ENCODE data around the gene BCL2L1.

BCL2L1 gene

GRCh38 chr20:31731321-31731717 is 8.7 kb upstream of the BCL2L1 start:
- in situ Hi-C loops (cut with HindIII; ENCODE audit: low sequenced_read_pairs) = no loop called here

DNA sequence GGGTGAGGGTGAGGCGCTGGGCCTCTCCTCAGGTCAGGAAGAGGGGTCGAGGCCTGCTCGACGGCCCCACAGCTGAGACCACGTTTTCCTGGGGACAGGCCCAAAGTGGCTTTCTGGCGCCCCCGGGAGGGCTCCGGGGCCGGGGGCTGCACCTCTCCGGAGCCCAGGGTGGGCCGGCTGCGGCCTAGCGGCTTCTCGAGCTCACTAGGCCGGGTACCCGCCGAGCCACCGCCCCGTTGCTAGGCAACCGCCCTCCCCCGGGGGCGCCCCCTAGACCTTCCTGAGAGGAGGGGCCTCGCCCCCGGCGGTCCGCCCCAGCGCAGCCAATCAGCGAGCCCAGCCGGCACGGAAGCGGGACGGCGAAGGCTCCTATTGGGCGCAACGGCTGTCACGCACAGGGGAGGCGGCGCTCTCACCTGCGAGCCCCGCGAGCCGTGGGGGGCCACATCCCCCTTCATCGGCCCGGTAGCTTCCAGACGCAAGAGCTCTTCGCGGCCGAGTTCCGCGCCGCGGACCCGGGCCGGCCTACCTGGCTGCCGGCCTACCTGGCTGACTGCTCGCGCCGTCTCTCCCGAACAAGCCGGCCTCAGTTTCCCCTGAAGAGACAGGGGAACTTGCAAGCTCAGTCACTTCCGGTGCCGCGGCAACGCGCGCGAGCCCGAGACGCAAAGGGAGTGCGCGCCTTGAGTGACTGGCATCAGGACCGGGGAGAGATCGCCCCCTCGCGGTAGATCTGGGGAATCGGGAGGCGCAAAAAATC is 831 bp upstream of the BCL2L1 start:
- in situ Hi-C loops (cut with HindIII; ENCODE audit: low sequenced_read_pairs) = loop anchor here (5.0 kb wide), 1 partner anchor 76 kb away; no protein-coding TSS in a partner anchor

GRCh38 chr20:31723069-31723318 is 326 bp upstream of the BCL2L1 start:
- in situ Hi-C loops (cut with HindIII; ENCODE audit: low sequenced_read_pairs) = loop anchor here (5.0 kb wide), 1 partner anchor 76 kb away; no protein-coding TSS in a partner anchor

DNA sequence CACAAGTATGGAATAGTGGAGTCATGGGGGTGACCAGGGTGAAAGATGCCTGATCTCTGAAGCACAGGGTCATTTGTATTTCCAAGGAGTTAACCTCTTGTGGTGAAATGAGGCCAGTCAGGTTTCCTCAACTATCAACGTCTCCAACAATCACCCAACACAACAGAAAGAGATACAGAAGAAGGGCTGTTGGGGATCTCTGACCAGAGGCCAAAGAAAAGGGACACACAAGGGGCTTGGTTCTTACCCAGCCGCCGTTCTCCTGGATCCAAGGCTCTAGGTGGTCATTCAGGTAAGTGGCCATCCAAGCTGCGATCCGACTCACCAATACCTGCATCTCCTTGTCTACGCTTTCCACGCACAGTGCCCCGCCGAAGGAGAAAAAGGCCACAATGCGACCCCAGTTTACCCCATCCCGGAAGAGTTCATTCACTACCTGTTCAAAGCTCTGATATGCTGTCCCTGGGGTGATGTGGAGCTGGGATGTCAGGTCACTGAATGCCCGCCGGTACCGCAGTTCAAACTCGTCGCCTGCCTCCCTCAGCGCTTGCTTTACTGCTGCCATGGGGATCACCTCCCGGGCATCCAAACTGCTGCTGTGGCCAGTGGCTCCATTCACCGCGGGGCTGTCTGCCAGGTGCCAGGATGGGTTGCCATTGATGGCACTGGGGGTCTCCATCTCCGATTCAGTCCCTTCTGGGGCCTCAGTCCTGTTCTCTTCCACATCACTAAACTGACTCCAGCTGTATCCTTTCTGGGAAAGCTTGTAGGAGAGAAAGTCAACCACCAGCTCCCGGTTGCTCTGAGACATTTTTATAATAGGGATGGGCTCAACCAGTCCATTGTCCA is 1.0 kb downstream of the BCL2L1 start:
- in situ Hi-C loops (cut with HindIII; ENCODE audit: low sequenced_read_pairs) = loop anchor here (5.0 kb wide), 1 partner anchor 74 kb away; no protein-coding TSS in a partner anchor

DNA sequence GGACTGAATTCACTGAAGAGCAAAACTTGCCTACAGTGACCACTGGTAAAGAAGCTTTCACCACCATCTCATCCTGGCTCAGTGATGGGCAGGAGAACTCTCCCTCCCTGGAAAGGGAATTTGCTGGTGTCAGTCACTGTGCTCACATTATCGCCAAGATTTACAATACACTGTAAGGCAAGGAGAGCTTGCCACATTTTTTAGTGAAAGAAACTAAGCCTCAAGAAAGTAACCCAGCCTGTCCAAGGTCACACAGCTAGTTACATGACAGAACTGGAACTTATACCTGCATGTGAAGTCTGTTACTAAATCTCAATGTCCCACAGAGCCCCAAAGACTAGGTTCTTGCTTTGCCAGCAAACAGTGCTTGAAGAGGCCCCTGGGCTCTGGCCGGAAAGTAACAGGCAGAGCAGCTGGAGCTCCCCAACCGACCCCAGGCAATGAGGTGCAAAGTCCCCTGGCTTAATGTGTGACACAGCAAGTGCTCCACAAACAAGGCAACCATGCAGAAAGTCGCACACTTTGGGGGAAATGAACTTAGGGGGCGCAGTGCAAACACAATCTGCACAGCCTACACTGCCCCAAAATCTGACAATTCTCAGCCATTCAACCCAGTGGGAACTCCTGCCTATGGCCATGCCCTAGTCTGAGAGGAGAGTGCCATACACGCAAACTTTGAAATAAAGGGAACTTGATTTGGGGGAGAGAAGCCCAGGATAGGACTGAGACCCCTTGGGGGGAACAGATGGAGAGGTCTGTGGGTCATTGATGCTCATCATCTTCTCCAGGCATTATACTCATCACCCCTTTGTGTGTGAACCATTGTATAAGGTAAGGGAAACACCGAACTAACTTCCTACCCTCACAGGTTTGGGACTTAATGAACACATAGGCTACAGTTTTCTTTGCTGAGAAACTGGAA is 1.9 kb downstream of the BCL2L1 start:
- in situ Hi-C loops (cut with HindIII; ENCODE audit: low sequenced_read_pairs) = loop anchor here (5.0 kb wide), 1 partner anchor 73 kb away; no protein-coding TSS in a partner anchor

- in situ Hi-C loops (cut with HindIII; ENCODE audit: low sequenced_read_pairs) = loop anchor here (5.0 to 10.0 kb wide), 2 partner anchors 73 to 155 kb away; no protein-coding TSS in a partner anchor
Measured at GRCh38 chr20:31719644-31720485, 2.8 kb downstream of the BCL2L1 start.

DNA sequence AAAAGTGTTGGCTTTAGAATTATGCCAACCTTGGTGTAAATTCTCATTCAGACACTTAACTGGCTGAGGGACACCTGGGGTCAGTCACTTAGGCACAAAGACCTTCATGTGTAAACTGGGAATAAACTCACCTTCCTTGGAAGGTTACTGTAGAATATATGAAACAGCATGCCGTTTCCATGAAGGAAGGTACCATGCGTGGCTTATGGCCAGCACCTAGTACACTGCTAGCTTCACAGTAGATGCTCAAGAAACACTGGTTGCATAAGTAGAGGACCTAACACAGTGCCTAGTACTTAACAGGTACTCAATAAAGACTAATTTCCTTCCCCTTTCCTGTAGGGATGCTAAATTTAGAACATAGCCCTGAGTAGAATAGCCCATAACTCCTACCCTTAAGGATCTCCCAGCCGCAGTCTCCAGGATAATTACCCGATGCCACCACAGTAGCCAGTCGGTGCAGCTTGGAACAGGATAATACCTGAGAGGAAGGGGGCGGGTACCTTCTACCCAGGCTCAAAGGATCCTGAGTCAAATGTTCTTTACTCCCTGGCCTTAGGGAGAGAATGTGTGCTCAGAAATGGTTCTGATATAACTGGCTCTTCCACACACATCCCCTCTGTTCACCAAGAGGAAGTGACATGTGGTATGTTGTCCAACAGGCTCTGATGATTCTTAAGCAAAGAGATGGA is 3.6 kb downstream of the BCL2L1 start:
- in situ Hi-C loops (cut with HindIII; ENCODE audit: low sequenced_read_pairs) = loop anchor here (10.0 kb wide), 1 partner anchor 154 kb away; no protein-coding TSS in a partner anchor

DNA sequence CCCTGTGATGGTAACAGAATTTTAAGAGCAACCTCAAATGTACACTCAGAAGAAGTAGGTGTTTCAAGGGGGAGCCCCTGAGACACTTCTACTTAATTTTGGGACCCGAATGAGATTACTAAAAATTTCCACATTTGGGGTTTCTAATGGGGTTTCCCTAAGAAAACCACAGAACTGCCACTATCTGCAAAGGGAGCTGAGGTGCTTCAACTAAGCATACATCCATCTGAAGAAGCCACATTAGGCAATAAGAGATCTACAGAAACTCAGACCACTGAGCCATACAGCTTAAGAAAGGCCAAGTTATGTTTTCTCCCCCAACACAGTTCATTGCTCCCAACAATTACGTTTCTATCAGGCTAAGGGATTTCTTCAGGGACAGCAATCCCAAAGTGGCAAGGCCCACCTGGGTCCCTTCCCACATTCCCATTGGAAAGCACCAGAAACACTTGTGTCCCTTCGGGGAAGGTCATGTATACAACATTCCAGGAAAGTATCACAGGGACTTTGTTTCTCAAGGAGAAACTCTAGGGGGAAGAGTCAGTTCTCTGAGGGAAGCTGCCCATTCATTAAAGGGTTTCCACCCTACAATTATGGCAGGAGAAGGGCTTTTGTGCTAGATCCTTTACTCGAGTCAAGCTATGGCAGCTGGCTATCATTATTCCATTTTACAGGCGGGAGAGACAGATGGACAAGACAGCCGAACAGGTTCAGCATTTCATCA is 5.0 kb downstream of the BCL2L1 start:
- in situ Hi-C loops (cut with HindIII; ENCODE audit: low sequenced_read_pairs) = loop anchor here (10.0 kb wide), 1 partner anchor 153 kb away; no protein-coding TSS in a partner anchor

DNA sequence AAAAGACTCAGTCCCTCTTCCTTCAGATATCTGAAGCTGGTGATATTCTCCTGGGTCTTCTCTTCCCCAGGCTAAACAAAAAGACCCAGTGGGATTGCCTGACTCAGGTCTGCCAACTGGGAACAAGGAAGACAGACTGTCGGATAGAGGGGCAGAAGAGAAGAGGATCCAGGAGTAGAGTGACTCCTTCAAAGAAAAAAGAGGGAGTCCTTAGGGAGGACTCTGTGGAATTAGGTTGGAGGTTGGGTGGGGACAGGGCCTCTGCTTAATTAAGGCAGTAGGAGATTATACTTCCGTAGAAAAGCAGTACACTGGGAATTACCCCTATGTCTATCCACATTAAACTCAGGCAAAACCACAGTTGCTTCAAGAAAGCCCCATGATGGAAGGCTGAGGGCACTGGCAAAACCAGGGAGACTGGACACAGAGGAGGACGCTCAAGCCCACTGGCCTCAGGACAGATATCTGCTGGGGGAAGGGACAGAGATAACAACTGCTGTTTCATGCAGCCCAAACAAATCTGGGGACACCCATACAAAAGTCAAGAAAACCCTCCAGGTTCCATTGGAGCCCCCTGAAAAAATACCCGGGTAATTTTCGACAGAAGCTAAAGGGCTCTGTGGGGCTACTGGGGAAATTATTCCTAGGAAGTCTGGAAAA is 5.7 kb downstream of the BCL2L1 start:
- in situ Hi-C loops (cut with HindIII; ENCODE audit: low sequenced_read_pairs) = loop anchor here (10.0 kb wide), 1 partner anchor 152 kb away; no protein-coding TSS in a partner anchor

- in situ Hi-C loops (cut with HindIII; ENCODE audit: low sequenced_read_pairs) = loop anchor here (10.0 kb wide), 1 partner anchor 152 kb away; no protein-coding TSS in a partner anchor
Measured at GRCh38 chr20:31716351-31716750, 6.3 kb downstream of the BCL2L1 start.

- in situ Hi-C loops (cut with HindIII; ENCODE audit: low sequenced_read_pairs) = loop anchor here (10.0 kb wide), 1 partner anchor 151 kb away; no protein-coding TSS in a partner anchor
Measured at GRCh38 chr20:31715766-31716165, 6.9 kb downstream of the BCL2L1 start.

DNA sequence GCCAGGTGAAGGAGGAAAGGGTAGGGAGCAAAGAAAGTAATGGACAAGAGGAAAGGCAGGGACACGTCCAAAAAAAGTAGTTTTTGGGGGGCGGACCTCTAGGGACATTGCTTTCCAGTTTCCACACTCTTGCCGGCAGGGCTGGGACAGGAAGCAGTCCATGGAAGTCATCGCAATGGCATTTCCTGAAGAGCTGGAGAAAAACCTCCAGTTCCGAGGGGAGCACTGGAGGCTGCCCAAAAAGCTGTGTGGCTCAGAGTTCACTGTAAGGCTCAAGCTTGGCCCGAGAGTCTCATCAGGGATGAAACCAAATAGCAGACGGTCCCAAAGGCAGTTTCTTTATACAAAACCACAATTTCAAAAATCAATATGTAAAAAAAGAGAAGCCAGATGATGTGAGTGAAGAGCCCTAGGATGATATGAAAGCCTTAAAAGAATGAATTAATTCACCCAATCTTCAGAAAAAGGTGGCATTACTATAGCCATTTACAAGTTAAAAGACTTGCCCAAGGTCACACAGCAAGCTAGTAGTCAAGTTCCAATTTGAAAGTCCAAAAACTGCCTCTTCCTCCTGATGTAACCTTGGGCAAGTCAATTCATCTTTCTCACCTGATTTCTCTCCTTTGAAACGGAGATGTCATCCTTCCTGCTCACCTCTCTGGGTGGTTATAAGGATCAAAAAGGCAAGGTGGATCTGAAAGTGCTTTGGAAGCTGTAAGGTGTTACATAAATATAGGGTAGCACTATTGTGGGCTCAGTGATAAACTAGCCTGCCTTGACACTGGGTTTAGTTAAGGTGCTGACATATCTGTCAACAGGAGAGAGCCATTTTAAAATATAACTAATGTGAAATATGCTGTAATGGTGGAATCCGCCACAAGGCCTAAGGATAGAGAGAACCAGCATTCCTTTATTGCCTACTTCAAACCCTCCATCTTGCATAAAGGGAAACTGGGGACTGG is 9.1 kb downstream of the BCL2L1 start:
- in situ Hi-C loops (cut with HindIII; ENCODE audit: low sequenced_read_pairs) = loop anchor here (10.0 kb wide), 1 partner anchor 149 kb away; no protein-coding TSS in a partner anchor

DNA sequence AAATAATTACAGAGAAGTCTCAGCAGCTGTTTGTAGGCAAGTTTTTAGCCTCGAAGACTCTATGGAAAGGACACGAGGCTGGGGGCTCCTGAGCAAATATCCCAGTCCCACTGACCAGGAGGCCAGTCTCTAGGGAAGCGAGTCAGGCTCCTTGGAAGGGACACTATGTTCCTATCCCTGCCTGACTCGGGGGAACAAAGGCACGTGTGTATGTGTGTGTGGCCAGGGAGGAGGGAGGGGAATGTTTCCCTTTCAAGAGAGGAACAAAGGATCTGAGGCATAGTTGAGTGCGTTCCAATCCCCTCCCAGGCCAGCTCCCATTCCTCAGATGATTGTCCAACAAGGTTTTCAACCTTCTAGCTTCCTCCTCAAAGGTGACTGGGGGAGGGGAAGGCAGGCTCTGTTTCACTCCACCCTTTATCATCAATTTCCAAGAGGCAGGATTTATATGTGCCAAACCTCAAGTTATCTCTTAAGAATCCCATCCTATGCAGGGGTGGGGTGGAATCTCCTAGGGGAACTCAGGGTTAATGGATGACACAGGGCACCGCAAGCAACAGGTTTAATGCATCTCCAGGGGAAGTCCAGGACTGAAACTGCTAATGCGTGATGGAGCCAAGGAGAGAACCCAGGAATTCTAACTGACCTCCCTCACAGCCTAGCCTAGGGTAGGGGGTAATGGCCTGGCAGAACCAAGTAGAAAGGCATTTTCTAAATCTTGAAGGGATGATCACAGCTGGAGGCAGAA is 9.9 kb downstream of the BCL2L1 start:
- in situ Hi-C loops (cut with HindIII; ENCODE audit: low sequenced_read_pairs) = loop anchor here (10.0 kb wide), 1 partner anchor 148 kb away; no protein-coding TSS in a partner anchor

DNA sequence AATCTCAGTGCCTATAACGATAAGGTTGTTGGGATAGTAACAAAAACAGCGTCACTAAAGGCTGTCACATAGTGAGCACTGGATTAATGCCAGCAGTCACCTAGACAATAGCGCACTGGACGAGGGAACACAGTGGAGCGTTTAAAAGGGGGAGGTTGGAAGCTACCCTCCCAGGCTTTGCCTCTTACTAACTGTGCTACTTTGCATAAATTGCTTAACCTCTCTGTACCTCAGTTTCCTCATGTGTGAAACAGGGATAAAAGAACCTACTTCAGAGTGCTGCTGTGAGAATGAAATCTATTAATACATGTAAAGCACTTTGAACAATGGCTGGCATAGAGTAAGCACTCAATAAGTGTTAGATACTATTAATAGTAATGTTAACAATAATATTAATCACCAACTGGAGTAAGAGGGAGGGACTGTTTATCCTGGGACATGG is 10.5 kb downstream of the BCL2L1 start:
- in situ Hi-C loops (cut with HindIII; ENCODE audit: low sequenced_read_pairs) = loop anchor here (10.0 kb wide), 1 partner anchor 147 kb away; no protein-coding TSS in a partner anchor

All from endothelial cell of hepatic sinusoid (primary cell).